Ectodermal cell (in vitro differentiated cells): ENCODE data around the gene HNRNPK.
A peak's percentile ranks its signal among the peaks of the same experiment; 100 is the strongest.
"Not testable (repeated sequence)": the region's sequence is repeated elsewhere in the genome, so short reads cannot be mapped to it uniquely, and the experiment has no call there.

Experiments used
- H3K27ac ChIP-seq: 2 replicates; pipeline ENCODE4 v1.7.0; 2013; ENCODE audit warnings: mild to moderate bottlenecking, low read depth, low read length; ENCODE audit not compliant: insufficient read depth, poor library complexity, severe bottlenecking
- H3K27me3 ChIP-seq: 2 replicates; pipeline ENCODE4 v1.7.0; 2013; ENCODE audit warnings: mild to moderate bottlenecking, low read length; ENCODE audit not compliant: insufficient read depth, control insufficient read depth, poor library complexity, severe bottlenecking
- H3K36me3 ChIP-seq: one replicate; pipeline ENCODE4 v1.7.0; 2013; ENCODE audit warnings: low read length; ENCODE audit not compliant: control insufficient read depth, insufficient read depth
- H3K4me1 ChIP-seq: one replicate; pipeline ENCODE4 v1.7.0; 2013; ENCODE audit warnings: low read length; ENCODE audit not compliant: control insufficient read depth, insufficient read depth
- H3K4me3 ChIP-seq: 2 replicates; pipeline ENCODE4 v1.7.0; 2013; ENCODE audit warnings: low read depth, low read length, control low read depth; ENCODE audit not compliant: insufficient read depth
- H3K9me3 ChIP-seq: 2 replicates; pipeline ENCODE4 v1.7.0; 2013; ENCODE audit warnings: mild to moderate bottlenecking, low read length, moderate library complexity; ENCODE audit not compliant: control insufficient read depth
- WGBS, 2 experiments: methylation state at CpG; one replicate each; pipeline ENCODE4 v1.1.7; 2013; ENCODE audit warnings: missing lambda C conversion rate in 2 of 2; 5-methylcytosine and 5-hydroxymethylcytosine counted together

Gene HNRNPK

DNA sequence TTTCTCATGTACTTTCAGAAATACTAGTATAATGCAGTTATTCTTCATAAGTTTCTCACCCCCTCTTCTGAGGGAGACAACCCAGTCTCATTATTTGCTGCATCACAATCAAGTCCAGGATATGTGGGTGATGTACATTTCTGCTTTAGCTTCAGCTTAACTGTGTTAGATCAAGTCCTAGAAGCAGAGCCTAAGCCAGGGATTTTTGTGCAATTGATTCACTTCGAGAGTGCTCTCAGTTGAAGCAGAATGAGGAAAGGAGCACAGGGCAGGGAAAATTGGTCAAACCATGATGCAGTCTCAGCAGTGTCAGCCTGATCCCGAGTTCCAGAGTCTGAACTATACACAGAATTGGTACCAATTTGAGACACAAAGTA lies 15.1 kb downstream of the HNRNPK start:
- Histone ChIP-seq H3K27me3 (no peaks in the 10 kb centered on the region), H3K4me3 (no peak overlapping the region), H3K9me3 (no peaks in the 10 kb centered on the region), H3K27ac (no peak overlapping the region), H3K36me3 (peaks cover 11% of the 10 kb centered on the region), H3K4me1 (no peaks in the 10 kb centered on the region)
- 91 to 94% methylated on average over 2 of the region's 2 CpGs for WGBS, 2 experiments

DNA sequence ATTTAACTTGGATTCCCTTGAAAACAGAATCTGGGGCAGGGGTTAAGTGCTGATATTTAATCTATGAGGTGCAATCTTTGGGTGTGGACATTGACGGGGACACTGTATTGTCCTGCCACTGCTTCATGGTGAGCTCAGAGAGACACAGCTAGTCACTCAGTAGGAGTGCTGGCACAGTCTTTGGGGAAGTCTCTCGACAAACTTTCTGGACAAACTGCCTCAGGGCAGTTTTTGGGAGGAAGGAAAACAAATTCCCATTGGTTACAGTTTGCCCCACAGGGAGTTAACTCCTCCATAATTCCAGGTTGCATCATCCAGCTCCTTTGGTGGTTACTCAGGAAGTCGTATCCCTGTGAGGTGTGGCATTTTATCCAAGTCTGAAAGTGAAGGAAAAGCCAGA lies 17.9 kb downstream of the HNRNPK start:
- 81 to 83% methylated on average over 3 of the region's 3 CpGs for WGBS, 2 experiments
- Histone ChIP-seq H3K9me3 (no peaks in the 10 kb centered on the region), H3K27ac (no peak overlapping the region), H3K27me3 (no peaks in the 10 kb centered on the region), H3K4me3 (no peak overlapping the region), H3K36me3 (no peaks in the 10 kb centered on the region), H3K4me1 (no peaks in the 10 kb centered on the region)

DNA sequence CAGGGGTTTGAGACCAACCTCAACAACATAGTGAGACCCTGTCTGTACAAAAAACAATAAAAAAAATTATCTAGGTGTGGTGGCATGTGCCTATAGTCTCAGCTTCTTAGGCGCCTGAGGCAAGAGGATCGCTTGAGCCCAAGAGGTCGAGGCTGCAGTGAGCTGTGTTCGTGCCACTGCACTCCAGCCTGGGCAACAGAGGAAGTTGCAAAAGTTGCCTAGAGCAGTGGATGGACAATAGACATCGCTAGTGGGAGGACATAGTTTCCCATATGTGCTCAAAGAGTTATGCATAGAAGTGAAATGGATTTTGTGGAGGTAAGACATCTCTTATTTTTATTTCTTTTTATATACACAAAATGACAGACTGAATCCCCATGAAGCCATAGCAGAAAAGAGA lies 19.0 kb downstream of the HNRNPK start:
- WGBS, 2 experiments, result 91 to 92% methylated on average over 5 of the region's 5 CpGs
- Histone ChIP-seq H3K27me3 (no peaks in the 10 kb centered on the region), H3K4me3 (no peak overlapping the region), H3K4me1 (no peaks in the 10 kb centered on the region), H3K9me3 (no peaks in the 10 kb centered on the region), H3K36me3 (no peaks in the 10 kb centered on the region), H3K27ac (no peak overlapping the region)

GRCh38 chr9:83959061-83959460 lies 21.0 kb downstream of the HNRNPK start:
- Histone ChIP-seq H3K9me3 (no peaks in the 10 kb centered on the region), H3K27ac (no peak overlapping the region)
- WGBS, 2 experiments, result 72 to 85% methylated on average over 4 of the region's 4 CpGs

GRCh38 chr9:83957248-83957513 lies 22.8 kb downstream of the HNRNPK start:
- H3K27ac ChIP-seq, result no peak overlapping the region
- no peaks in the 10 kb centered on the region for H3K4me1 ChIP-seq
- H3K36me3 ChIP-seq, result no peaks in the 10 kb centered on the region
- WGBS, 2 experiments, result 76 to 77% methylated on average over 4 of the region's 4 CpGs
- no peaks in the 10 kb centered on the region for H3K27me3 ChIP-seq
- no peaks in the 10 kb centered on the region for H3K9me3 ChIP-seq
- peak overlapping the region; percentile 48 for H3K4me3 ChIP-seq

More at GRCh38 chr9:83959061-83959460, 21.0 kb downstream of the HNRNPK start:
- Histone ChIP-seq H3K27me3 (no peaks in the 10 kb centered on the region), H3K4me1 (no peaks in the 10 kb centered on the region), H3K4me3 (no peak overlapping the region), H3K36me3 (no peaks in the 10 kb centered on the region)

GRCh38 chr9:83956436-83957247 lies 23.4 kb downstream of the HNRNPK start:
- WGBS, 2 experiments, result 38 to 40% methylated on average over 57 of the region's 57 CpGs
- H3K9me3 ChIP-seq, result no peaks in the 10 kb centered on the region
- H3K27me3 ChIP-seq, result no peaks in the 10 kb centered on the region
- no peaks in the 10 kb centered on the region for H3K4me1 ChIP-seq
- no peak overlapping the region for H3K27ac ChIP-seq
- H3K4me3 ChIP-seq, result peak overlapping the region; percentile 48
- H3K36me3 ChIP-seq, result no peaks in the 10 kb centered on the region

GRCh38 chr9:83956086-83956435 lies 24.0 kb downstream of the HNRNPK start:
- Histone ChIP-seq H3K4me3 (peak overlapping the region; percentile 48), H3K4me1 (no peaks in the 10 kb centered on the region), H3K27me3 (no peaks in the 10 kb centered on the region), H3K9me3 (no peaks in the 10 kb centered on the region), H3K27ac (no peak overlapping the region), H3K36me3 (no peaks in the 10 kb centered on the region)
- WGBS, 2 experiments, result 61 to 75% methylated on average over 23 of the region's 23 CpGs

DNA sequence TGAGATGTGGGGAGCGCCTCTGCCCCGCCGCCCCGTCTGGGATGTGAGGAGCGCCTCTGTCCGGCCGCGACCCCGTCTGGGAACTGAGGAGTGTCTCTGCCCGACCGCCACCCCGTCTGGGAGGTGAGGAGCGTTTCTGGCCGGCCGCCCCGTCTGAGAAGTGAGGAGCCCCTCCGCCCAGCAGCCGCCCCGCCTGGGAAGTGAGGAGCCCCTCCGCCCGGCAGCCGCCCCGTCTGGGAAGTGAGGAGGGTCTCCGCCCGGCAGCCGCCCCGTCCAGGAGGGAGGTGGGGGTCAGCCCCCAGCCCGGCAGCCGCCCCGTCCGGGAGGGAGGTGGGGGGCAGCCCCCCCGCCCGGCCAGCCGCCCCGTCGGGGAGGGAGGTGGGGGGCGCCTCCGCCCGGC lies 31.9 kb downstream of the HNRNPK start:
- not testable (repeated sequence) for H3K9me3 ChIP-seq, H3K4me1 ChIP-seq, H3K4me3 ChIP-seq, H3K27ac ChIP-seq, H3K36me3 ChIP-seq, H3K27me3 ChIP-seq
- WGBS, 2 experiments, result 96 to 98% methylated on average over 39 of the region's 39 CpGs

DNA sequence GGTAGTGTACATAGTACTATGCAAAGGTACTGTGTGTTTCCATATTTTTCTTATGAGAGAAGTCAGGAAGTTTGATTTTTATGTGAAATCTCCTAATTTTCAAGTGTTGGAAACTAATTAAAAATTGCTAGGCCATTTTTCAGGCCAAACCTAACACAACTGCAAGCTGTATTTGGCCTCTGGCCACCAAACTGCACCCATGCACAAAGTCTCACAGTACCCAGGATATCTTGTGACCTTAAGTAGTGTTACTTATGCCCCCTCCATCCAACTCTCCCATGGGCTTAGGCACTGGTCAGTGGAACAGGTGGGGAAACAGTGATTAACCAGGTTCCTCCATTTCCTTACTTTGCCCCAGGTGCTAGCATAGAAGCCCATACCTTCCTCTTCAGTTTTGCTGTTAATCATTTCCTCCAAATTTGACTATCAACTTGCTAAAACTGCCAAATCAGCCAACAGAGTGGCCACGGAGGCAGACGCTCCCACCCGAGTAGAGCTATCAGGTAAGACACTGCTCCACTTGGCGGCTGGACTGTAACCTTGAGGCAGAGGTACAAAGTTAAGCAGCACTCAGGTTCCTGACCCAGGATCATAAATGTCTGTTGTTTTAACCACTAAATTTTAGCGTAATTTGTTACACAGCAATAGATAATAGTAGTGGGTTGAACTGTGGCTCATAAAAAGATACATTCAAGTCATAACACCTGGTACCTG lies 39.3 kb downstream of the HNRNPK start:
- Histone ChIP-seq H3K27me3 (no peaks in the 10 kb centered on the region), H3K9me3 (no peaks in the 10 kb centered on the region), H3K4me1 (no peaks in the 10 kb centered on the region), H3K27ac (no peak overlapping the region), H3K36me3 (peaks cover 5% of the 10 kb centered on the region), H3K4me3 (no peak overlapping the region)
- 90% methylated on average over 5 of the region's 5 CpGs for WGBS, 2 experiments

DNA sequence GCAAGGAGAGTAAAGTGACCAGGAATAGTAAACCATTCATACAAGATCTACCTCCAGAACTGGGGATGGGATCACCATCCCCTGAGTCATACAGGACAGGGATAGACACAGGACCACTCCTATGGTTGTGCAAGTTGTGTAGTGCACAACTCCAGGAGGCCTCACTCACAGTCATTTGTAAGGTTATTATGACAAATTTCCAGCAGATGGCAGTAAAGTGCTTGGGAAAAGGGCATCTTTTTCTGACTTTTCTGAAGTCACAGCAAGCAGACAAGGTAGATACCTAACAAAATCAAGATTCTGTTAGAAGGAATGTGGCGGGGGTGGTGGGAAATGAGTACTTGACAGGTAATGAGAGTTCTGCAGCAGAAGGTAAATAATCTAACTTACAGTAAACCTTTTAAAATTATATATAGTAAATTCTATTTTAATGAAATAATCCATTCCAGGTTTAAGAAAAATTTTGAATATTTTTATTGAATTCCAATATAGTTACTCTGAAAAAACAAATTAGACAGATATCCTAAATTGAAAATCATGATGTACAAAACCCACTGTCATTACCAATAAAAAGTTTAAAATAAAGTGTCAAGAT lies 42.1 kb downstream of the HNRNPK start:
- WGBS, 2 experiments, result no CpG with 5 or more reads among the region's 1 CpG
- H3K27ac ChIP-seq, result no peak overlapping the region
- no peaks in the 10 kb centered on the region for H3K9me3 ChIP-seq
- no peaks in the 10 kb centered on the region for H3K27me3 ChIP-seq
- peaks cover under 1% of the 10 kb centered on the region for H3K36me3 ChIP-seq
- no peak overlapping the region for H3K4me3 ChIP-seq
- H3K4me1 ChIP-seq, result peaks cover 7% of the 10 kb centered on the region
